Stimulated activated CD8-positive, alpha-beta memory T cell treated with anti-CD3 and anti-CD28 coated beads, Interleukin-7, amount 100 ng/mL, for 48 hours (primary cell): ENCODE results near the gene KIF7.

ENCODE experiments used
- DNase-seq, 2 donors: peaks; one replicate each; pipeline ENCODE4 v3.0.0-alpha.2; 2020; ENCODE audit warnings: low read depth in 1 of 2; ENCODE audit errors: extremely low read depth in 1 of 2

The KIF7 gene

DNA sequence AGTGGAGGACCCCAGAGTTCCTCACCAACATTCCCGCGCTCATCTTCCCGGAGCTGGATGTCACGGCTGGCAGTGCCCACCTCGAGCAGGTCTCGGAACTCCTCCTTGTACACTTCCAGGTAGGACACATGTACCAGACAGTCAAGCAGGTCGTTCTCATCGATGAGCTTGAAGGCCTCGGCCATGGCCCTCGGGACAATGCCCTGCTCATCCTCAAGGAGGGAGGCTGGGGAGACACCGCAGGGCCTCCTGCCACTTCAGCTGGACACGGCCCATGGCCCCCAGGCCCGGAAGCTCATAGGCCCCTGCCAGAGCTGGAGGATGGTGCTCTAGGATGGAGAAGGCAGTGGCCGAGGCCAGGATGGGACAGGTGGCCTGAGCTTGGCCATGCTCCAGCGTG lies 5.6 kb downstream of the KIF7 start:
- no peak for DNase-seq

DNA sequence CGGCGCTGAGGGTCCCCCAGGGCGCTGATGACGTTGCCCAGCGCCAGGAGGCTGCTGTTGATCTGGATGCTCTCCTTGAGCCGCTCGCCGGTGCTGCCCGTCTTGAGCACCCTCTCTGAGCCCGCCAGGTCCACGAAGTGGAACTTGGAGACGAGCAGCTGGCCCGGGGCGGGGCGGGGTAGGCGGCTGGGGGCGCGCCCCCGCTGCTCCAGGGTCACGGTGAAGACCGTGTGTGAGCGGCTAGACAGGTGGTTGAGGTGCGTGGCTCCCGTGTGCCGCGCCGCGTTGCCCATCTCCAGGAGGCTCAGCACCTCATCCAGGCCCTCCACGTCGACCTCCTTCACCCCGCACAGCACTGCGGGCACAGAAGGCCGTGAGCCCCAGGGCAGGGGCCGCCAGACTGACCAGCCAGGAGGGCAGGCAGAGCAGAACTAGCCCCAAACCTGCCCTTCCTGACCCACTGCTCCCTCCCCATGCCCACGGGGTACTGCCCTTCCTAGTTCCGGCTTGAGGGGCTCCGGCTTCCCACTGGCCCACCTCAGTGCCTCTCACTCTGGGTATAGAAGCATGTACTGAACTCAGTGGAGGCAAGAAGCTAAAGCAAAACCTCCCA lies 6.1 kb downstream of the KIF7 start:
- no peak for DNase-seq

DNA sequence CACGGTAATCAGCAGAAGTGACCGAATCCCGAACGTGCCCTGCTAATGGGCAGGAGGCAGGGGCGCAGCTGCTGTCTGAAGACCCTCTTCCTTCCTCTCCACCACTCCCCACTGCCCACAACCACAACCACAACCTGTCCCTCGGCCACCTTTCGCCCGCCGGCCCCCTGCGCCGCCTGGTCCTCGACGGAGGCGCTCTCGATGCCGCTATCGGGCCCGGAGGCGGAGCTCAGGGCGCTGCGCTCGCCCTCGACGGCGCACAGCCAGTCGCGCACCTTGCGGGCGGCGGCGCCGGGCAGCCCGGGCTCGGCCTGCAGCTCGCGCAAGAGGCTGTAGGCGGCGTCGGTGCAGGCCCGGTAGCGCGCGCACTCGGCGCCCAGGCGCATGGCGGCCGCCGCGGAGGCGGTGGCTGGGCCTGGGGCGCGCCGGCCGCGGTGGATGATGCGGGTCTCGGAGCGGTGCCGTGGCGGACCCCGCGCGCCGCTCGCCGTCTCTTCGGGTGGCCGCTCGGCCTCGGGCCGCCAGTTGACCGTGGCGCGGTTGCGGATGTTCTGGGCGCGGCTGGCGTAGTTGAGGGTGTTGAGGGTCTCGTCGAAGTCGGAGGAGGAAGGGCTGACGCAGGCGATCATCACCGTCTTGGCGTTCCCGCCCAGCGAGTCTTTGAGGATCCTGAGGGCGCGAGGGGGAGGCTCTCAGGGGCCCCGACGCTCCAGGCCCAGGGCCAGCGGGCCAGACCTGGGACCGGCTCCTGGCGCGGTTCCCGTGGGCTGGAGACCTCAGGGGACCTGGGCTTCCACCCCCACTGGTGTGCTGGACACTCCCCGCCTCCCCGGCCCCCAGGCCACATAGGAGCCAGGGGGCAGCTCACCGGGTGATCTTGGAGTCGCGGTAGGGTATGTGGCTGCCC lies 6.9 kb downstream of the KIF7 start:
- no peak for DNase-seq

DNA sequence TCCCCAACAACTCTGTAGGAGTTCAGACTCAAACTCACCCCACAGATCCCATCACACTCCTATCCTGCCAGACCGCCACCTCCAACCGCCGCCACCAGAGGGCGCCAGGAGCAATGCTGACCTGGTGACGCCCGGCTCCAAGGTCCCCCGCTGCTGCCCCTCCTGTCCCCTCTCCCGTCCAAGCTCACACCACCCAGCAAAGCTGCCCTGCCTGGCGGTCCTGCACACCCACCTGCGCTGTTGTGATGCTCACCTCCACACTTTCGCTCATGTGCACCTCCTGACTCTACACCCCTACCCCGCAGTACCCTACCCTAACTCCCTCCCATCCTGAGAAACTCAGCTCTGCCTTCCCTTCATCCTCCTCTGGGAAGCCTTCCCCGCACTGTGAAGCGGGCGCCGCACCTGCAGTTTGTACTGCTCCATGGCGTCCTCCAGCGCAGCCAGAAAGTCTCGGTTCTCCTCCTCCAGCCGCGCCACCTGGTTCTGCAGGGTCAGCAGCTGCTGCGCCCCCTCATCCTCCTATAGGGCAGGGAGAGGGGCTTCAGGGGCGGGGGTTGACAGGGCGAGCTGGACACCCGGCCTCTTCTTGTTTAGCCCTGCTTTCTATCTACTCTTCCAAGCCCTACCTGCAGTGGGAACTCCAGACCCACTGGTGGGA lies 7.9 kb downstream of the KIF7 start:
- peak; percentile 44 to 45 for DNase-seq

DNA sequence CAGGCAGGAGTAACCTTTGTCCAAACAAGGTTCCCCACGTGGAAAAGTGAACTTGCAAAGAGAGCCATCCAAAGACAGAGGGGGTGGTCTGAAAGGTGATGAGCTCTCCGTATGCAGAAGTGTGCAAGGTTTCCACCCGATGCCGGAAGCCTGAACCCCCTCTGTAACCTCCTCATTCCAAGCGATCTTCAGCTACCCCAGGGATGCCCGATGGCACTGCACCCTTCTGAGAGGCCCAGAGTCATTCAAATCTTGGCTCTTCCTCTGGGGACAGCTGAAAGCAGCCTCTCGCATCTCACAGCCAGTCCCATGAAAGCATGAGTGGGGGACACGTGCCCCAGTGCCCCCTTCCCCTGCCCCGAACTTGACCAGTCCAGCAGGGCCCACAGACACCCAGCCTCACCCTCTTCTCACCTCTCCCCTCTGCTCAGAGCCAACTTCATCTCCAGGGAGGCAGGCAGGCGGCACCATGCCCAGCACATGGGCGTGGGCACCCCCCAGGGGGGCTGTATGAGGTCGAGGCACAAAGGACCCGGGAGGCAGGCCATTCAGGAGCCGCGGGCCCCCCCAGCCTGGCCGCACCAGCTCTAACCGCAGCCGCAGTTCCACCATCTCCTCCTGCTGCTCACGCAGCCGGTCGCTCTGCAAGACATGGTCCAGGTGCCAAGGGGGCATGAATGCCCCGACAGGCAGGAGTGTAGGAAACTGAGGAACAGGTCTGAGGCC lies 8.7 kb downstream of the KIF7 start:
- no peak for DNase-seq

DNA sequence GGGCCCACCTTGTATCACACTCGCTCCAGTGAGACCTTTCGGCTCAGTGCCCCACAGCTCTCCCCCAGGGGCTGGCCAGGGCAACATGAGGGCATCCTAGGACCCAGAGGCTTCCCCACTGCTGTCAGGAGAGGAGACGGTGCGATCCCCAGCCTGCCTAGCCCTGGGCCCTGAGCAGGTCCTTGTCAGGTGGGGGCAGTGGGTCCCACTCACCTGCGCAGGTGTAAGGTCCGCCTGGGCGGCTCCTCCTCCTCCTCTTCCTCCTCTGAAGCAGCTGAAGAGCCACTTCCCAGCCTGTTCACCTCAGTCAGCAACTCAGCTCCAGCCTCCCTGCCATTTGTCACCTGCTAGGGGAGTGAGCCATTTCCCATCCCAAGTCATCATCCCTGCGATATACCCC lies 9.6 kb downstream of the KIF7 start:
- DNase-seq = no peak

DNA sequence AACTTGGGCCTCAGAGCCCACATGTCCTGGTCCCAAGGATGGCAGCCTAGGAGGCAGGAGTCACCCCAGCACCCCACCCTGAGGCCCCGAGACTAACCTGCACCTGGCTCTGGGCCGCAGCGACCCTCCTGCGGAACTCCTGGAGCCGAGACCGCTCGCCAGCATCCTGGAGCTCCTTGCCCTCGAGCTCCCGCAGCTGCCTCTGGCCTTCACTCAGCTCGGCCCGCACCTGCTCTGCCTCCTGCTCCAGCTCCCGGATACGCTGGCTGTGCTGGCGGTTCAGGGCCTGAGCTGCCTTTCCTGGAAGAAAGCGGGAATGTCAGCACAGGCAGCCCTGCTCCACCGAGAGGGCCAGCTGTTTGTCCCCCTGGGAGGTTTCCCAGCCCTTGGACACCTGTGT lies 13.2 kb downstream of the KIF7 start:
- DNase-seq = no peak

DNA sequence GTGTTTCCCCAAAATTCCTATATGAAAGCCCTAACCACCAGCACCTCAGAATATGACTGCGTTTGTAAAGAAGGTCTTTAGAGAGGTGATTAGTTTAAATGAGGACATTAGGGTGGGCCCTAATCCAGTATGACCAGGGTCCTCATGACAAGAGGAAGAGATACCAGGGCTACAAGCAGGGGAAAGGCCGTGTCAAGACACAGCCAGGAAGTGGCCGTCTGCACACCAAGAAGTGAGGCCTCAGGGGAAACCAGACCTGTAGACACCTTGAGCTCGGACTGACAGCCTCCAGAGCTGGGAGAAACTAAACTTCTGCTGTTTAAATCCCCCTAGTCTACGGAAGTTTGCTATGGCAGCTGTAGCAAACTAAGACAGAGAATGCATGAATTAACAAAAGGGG lies 14.2 kb downstream of the KIF7 start:
- DNase-seq = no peak

DNA sequence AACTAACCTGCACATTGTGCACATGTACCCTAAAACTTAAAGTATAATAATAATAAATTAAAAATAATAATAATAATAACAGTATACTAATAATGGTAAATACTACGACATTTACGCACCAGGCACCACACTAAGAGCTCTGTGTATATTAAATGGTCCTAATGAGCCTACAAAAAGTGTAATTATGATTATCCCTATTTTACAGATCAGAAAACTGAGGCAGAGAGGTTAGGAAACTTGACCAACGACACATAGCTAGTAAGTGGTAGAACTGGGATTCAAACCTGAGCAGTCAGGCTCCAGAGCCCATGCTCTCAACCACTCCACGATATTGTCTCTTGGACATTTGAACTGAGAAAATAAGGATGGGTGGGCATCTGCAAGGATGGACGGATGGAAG lies 15.0 kb downstream of the KIF7 start:
- DNase-seq = no peak

DNA sequence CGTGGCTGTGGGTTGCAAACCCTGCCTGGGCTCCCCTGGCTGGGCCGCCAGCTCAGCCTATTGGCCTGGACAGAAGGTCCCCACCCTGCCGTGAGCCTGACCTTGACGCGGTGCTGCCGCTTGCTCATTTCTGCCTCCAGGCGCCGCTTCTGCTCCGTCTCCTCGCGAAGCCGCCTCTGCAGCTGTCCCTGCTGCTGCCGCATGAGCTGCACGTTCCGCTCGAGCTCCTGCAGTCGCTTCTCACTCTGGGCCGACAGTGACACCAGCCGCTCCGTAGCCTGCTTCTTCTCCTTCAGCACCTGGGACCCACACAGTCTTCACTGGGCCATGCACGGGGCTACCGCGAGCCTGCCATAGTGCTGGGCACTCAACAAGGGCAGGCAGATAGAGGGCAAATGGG lies 21.7 kb downstream of the KIF7 start:
- DNase-seq = no peak

DNA sequence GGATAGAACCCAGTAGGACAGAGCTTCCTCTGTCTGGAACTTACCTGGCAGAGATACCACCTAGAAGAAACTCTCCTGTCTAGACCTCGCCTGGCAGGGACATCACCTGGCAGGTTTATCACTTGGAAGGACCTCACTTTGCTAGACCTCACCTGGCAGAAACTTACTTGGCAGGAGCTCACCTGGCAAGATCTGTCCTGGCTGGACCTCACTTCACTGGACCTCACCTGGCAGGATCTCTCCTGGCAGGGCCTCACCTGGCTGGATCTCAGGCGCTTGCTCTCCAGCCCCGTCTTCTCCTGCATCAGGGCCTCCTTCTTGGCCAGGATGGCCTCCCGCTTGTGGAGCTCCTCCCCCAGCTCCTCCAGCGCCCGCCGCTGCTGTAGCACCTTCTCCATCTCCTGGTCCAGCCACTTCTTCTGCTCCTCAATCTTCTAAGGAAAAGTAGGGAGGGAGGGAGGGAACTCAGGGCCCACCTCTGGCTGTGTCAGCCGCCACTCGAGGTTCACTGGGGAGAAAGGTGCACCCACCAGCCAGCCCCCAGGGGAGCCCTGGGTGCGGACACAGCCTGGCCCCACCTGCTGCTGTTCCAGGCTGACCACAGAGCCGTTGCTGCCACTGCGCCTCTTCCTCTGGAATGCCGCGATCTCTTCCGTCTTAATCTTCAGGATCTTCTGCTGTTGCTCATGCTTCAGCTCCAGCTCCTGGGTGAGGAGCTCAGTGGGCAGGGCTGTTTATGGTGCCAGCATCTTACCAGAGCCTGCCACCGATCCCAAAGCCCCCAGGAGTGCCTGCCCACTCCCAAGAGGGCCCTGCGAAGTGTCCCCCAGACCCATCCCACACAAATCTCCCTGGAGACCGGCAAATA lies 22.5 kb downstream of the KIF7 start:
- no peak for DNase-seq

DNA sequence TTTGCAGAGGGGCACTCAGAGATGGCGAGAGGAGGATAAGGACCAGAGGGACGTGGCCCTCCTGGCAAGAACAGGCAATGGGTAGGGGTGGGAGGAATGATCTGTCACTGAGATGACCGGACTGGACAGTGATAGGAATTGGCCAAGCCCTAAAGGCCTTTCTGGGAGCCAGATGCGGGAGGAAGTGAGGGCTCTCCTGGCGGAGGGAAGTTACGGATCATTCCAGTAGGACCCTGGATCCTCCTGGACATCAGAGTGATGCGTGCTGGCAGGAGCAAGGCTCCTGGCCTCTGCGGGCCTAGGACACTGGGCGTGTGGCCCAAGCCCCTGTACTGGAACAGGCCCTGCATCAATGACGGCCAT lies 23.4 kb downstream of the KIF7 start:
- DNase-seq = no peak

DNA sequence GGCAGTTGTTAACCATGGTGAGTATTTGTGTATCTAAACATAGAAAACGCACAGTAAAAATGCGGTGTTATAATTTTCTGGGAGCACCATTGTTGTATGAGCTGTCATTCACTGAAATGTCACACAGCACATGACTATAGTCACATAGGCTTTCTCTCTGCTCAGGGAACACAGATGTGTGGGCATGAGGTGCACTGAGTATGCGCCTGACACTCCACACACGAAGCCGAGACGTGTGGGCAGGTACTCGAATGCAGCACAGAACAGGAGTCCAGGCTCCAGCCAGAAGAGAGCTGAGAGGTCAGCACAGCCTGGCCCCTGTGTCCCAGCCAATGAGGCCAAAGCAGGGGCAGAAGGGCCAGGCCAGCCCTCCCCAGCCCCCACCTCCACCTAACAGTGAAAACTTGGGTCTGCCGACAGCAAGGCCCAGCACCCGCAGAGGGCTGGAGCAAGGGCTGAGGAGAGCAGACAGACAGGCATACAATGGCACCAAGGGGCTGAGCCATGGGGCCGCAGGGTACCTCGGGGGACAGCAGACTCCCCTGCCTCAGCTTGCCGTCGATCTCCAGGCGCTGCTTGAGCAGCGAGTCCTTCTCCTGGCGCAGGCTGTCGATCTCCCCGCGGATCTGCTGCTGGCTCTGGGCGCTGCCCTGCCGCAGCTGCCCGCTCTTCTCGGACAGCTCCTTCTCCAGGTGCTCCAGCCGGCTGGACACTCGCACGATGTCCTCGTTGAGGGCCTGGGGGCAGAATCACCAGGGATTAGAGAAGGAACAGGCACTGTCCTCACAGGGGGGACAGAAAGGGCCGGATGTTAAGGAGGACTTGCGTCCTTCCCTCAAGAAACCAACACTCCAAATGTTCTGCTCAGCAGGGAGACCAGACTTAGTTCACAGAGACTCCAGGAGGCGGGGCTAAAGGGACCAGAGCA lies 24.0 kb downstream of the KIF7 start:
- DNase-seq = no peak

DNA sequence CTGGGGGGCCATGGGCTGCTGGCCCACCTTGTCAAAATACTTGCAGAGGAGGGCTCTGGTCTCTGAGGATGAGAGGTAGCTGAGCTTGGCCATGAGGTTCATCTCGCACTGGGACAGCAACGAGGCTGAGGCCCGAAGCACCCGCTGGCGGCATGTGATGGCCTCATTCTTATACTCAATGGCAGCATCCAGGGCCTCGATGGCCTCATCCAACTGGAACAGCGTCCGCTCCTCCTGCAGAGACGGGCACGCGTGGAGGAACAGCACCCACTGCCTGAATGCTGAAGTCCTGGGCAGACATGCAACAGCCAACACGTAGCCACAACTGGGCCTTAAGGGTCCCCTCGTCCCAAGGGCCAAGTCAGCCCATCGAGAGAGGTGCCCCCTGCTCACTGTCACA lies 25.0 kb downstream of the KIF7 start:
- no peak for DNase-seq

DNA sequence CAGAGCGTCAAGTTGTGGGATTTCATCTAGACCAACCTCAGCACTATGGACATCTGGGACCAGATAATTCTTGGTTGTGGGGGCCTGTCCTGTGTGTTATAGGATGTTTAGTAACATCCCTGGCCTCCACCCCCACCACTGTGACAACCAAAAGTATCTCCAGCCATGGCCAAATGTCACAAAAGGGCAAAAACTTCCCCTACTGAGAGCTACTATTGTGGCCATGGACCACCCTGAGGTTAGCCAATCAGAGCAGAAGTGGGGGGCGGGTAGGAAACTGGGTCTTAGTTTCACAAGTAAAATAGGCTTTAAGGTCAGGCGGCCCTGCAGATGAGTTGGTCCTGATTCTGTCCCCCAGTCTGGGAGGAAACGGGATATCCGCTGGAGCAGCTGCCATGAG lies 25.4 kb downstream of the KIF7 start:
- DNase-seq = no peak

DNA sequence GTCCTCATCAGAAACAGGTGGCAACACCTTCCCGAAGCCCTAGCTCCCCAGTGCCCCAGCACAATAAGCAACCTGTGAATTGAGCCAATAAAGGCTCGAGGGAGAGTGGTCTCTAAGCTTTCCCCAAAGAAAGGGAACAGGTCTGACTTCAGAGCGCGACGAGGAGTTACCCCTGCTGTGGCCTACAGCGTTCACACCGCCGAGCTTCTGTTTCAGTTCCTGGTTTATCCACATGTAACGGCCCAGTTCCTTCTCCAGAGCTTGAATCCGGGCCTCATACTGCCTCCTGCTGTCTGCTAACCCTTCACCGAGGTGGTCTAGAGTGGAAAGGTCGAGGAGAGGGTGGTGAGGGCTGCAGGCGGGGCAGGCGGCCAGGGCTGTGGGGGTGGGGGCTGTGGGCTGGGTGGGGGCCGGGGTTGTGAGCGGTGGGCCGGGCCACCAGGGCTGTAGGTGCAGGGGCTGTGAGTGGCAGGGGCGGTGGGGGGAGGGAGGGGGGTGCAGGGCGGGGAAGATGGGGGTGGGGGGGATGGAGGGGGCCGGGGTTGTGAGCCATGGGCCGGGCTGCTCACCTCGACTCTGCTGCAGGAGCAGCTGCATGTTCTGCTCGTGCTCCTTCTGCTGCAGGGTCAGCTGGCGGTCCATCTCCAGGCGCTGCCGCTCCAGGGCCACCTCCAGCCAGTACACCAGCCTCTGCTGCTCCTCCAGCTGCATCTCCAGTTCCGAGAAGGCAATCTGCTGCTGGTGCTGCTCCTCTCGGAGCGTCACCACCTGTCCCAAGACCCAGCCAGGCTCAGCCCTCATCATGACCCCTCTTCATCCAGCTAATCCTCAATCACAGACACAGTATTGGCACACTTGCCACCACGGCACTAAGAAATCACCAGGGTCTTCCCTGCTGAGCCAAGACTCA lies 26.2 kb downstream of the KIF7 start:
- DNase-seq = no peak

DNA sequence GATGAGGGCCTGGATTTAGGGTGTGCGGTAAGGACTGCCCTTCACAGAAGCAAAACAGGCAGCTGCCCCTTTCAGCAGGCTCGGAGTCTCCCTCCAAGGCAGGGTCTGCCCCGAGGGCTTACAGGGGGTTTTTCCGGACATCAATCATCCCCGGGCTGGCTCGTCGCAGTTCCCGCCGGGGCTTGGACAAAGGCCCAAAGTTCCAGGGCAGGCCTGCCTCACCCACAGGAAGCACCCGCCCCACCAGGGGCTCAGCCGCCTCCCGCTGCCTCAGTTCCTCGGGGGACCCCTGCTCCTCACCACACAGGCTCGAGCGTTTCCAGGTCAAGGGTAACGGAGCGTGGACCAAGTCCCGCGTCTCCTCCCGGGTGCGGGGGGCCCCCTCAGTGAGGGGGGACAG lies 27.0 kb downstream of the KIF7 start:
- no peak for DNase-seq

DNA sequence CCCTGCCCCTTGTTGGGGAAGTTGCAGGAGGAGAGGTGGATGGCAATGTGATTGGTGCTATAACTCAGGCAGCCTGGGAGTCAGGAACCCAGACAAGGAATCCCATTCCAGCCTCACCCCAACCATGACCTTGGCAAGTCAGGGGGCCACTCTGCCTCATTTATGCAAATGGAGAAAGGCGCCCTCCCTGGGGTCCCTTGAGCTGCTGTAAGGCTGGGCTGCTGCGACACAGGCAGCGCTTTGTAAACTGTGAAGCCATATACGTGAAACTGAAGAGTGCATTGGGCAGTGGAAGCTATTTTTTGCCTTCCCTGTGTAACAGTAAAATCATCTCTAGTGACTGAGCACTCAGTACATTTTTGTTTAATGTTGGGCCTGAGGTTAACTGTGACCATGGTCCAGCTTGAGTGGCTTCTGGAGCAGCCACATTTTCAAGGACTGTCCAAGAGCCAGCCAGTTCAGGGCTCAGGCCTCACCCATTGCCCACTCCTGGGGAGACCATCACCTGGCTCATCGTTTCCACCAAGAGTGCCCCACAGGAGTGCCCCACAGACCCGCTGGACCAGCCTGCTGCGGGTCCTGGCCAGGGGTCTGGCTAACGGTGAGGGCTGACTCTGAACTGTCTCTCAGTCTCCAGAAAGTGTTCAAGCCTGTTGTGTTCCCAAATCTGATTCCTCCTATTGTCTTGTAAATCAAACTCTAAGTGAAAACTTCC lies 27.9 kb downstream of the KIF7 start:
- no peak for DNase-seq
